HCT116 (cell line): ENCODE results near the gene CCHCR1. TPM values are rescaled to one million over a fixed set of nuclear protein-coding genes. Genes with fewer than 3 reads are reported as not detected.

Experiments
- ATAC-seq: fragments of 200-7000 bp; cut with Tn5 transposase; 2 replicates; pipeline ENCODE4 v1.9.1; 2020; ENCODE audit warnings: mild to moderate bottlenecking, moderate library complexity
- BruUV-seq: library from RNA; stranded (reverse); fragments of 400-500 nt; replicated peaks from 2 replicates; lab custom pipeline; 2021; lab: Mats Ljungman, UMichigan
- CTCF ChIA-PET: fragments of 300-600 bp; sonication (Branson Sonifier 250); formaldehyde crosslinking; loops from one replicate; lab custom pipeline; 2021; ENCODE audit warnings: antibody characterized with exemption; lab: Charles Lee
- POLR2A ChIA-PET: fragments of 300-600, 350-600 bp; sonication (Branson Sonifier 250); formaldehyde crosslinking; loops from one replicate; lab custom pipeline; 2021; ENCODE audit warnings: antibody characterized with exemption; lab: Charles Lee
- RAD21 ChIA-PET, 2 experiments: fragments of 300-600 bp; sonication (Branson Sonifier 250); formaldehyde crosslinking; loops; one replicate each; lab custom pipeline; 2023; ENCODE audit warnings: low total read pairs in 2 of 2; ENCODE audit not compliant: uncharacterized antibody in 2 of 2, unreplicated experiment in 2 of 2, low non-redundant PET in 1 of 2; lab: Charles Lee
- DNase-seq: peaks from one replicate; pipeline ENCODE4 v3.0.0-alpha.2; 2010; ENCODE audit warnings: low read depth, low spot score
- H2AFZ ChIP-seq: fragments of 200-600 bp; shearing (Covaris generic), sonication (generic); 2 replicates; pipeline ENCODE4 v1.6.1; 2017; ENCODE audit warnings: low read depth, mixed run types, mixed read lengths, antibody characterized with exemption, low read length; ENCODE audit not compliant: poor library complexity, severe bottlenecking
- H3K27ac ChIP-seq: 2 replicates; pipeline ENCODE4 v1.5.1; 2012; ENCODE audit warnings: low read depth, low read length
- H3K27me3 ChIP-seq: fragments of 200-600 bp; sonication (generic); 2 replicates; pipeline ENCODE4 v1.6.1; 2016; ENCODE audit warnings: mixed run types, low read length, mixed read lengths; ENCODE audit not compliant: insufficient read depth
- H3K36me3 ChIP-seq, 2 experiments: fragments of 200-500 bp in 1 of 2; fragments of 200-600 bp in 1 of 2; sonication (Bioruptor generic) in 1 of 2; sonication (generic) in 1 of 2; 2 replicates each; pipeline versions ENCODE4 v1.5.1 to v1.6.1; 2014 to 2016; ENCODE audit warnings: low read length in 2 of 2, inconsistent platforms in 1 of 2, mixed read lengths in 1 of 2, mixed run types in 1 of 2; ENCODE audit not compliant: insufficient read depth in 2 of 2, control insufficient read depth in 1 of 2
- H3K4me1 ChIP-seq, 2 experiments: fragments of 200-600 bp in 1 of 2; sonication (generic) in 1 of 2; 2 replicates each; pipeline versions ENCODE4 v1.5.1 to v1.6.1; 2012 to 2017; ENCODE audit warnings: low read length in 2 of 2, inconsistent platforms in 1 of 2, mild to moderate bottlenecking in 1 of 2, mixed read lengths in 1 of 2, mixed run types in 1 of 2, moderate library complexity in 1 of 2; ENCODE audit not compliant: insufficient read depth in 2 of 2, control insufficient read depth in 1 of 2
- H3K4me2 ChIP-seq: fragments of 200-600 bp; sonication (generic); 2 replicates; pipeline ENCODE4 v1.6.1; 2017; ENCODE audit warnings: mixed run types, low read length, mixed read lengths
- H3K4me3 ChIP-seq, 2 experiments: fragments of 200-600 bp in 1 of 2; sonication (generic) in 1 of 2; replicated peaks in 1 of 2; 2 replicates each; pipeline ENCODE4 v1.5.1; 2011 to 2016; ENCODE audit warnings: low read length in 2 of 2, control low read depth in 1 of 2, low read depth in 1 of 2, mild to moderate bottlenecking in 1 of 2, mixed read lengths in 1 of 2, mixed run types in 1 of 2
- H3K79me2 ChIP-seq: fragments of 200-600 bp; sonication (generic); 2 replicates; pipeline ENCODE4 v1.6.1; 2017; ENCODE audit warnings: mild to moderate bottlenecking, mixed run types, low read length, moderate library complexity, mixed read lengths; ENCODE audit not compliant: insufficient read depth
- H3K9ac ChIP-seq: fragments of 200-600 bp; sonication (generic); 2 replicates; pipeline ENCODE4 v1.6.1; 2016; ENCODE audit warnings: low read length, mixed read lengths
- H3K9me2 ChIP-seq: fragments of 200-600 bp; sonication (generic), shearing (Covaris generic); 2 replicates; pipeline ENCODE4 v1.6.1; 2017; ENCODE audit warnings: mixed run types, mild to moderate bottlenecking, moderate library complexity; ENCODE audit not compliant: insufficient read depth
- H3K9me3 ChIP-seq, 2 experiments: fragments of 200-500 bp in 1 of 2; fragments of 200-600 bp in 1 of 2; sonication (Bioruptor generic) in 1 of 2; sonication (generic) in 1 of 2; 2 replicates each; pipeline ENCODE4 v1.6.1; 2014 to 2017; ENCODE audit warnings: low read length in 2 of 2, mixed read lengths in 2 of 2, inconsistent platforms in 1 of 2, low read depth in 1 of 2, mild to moderate bottlenecking in 1 of 2, mixed run types in 1 of 2, moderate library complexity in 1 of 2; ENCODE audit not compliant: control insufficient read depth in 1 of 2, insufficient read depth in 1 of 2
- H4K20me1 ChIP-seq: fragments of 200-600 bp; sonication (generic), shearing (Covaris generic); 2 replicates; pipeline ENCODE4 v1.6.1; 2017; ENCODE audit warnings: mixed run types, mild to moderate bottlenecking, moderate library complexity; ENCODE audit not compliant: insufficient read depth
- EGR1 ChIP-seq: IDR thresholded peaks from 2 replicates; pipeline ENCODE4 v1.6.1; 2012; ENCODE audit warnings: low read depth
- ELF1 ChIP-seq: IDR thresholded peaks from 2 replicates; pipeline ENCODE4 v1.6.1; 2012; ENCODE audit warnings: low read depth, borderline replicate concordance
- EZH2phosphoT487 ChIP-seq: fragments of 200-600 bp; IDR thresholded peaks from 2 replicates; pipeline ENCODE4 v1.6.1; 2018; ENCODE audit warnings: antibody characterized with exemption, borderline replicate concordance
- FOSL1 ChIP-seq: IDR thresholded peaks from 2 replicates; pipeline ENCODE4 v1.6.1; 2012; ENCODE audit warnings: low read depth
- JUND ChIP-seq: IDR thresholded peaks from 2 replicates; pipeline ENCODE4 v1.6.1; 2012
- POLR2A ChIP-seq: IDR thresholded peaks from 2 replicates; pipeline ENCODE4 v1.7.0; 2011; ENCODE audit warnings: borderline replicate concordance; ENCODE audit not compliant: insufficient read depth, insufficient read length; ENCODE audit errors: extremely low read depth
- POLR2AphosphoS5 ChIP-seq: IDR thresholded peaks from 2 replicates; pipeline ENCODE4 v1.6.1; 2011; ENCODE audit warnings: mild to moderate bottlenecking, low read depth, low read length, moderate library complexity
- RAD21 ChIP-seq: IDR thresholded peaks from 2 replicates; pipeline ENCODE4 v1.6.1; 2012; ENCODE audit warnings: low read depth, mild to moderate bottlenecking
- SIN3A ChIP-seq: IDR thresholded peaks from 2 replicates; pipeline ENCODE4 v1.6.1; 2012; ENCODE audit warnings: low read depth
- TCF7L2 ChIP-seq: IDR thresholded peaks from 2 replicates; pipeline ENCODE4 v1.7.0; 2011; ENCODE audit warnings: borderline replicate concordance, inconsistent platforms; ENCODE audit not compliant: insufficient read depth, insufficient read length; ENCODE audit errors: extremely low read depth
- YY1 ChIP-seq: IDR thresholded peaks from 2 replicates; pipeline ENCODE4 v1.6.1; 2011; ENCODE audit warnings: low read length, low read depth, moderate library complexity, mild to moderate bottlenecking; ENCODE audit not compliant: insufficient replicate concordance; ENCODE audit errors: extremely low read depth
- ZNF274 ChIP-seq: fragments of 200-500 bp; sonication (Bioruptor generic); IDR thresholded peaks from 2 replicates; pipeline ENCODE4 v1.6.1; 2014; ENCODE audit warnings: mild to moderate bottlenecking, low read depth, low read length, inconsistent platforms
- intact Hi-C: fragments of 100-400 bp; cut with micrococcal nuclease; formaldehyde crosslinking; loops from 2 replicates; pipeline ENCODE4 v1.10.0; 2022
- total RNA-seq: library from RNA; stranded (reverse); gene quantifications from one replicate; pipeline ENCODE4 v1.2.1, GENCODE V29; 2021; ENCODE audit not compliant: unreplicated experiment
- TF ChIP-seq, protein P1 (sequence below): IDR thresholded peaks from 2 replicates; pipeline ENCODE4 v1.6.1; 2012; ENCODE audit warnings: low read depth
- TF ChIP-seq, protein P2 (sequence below), 3 experiments: fragments of 200-600 bp in 1 of 3; sonication (generic) in 1 of 3; IDR thresholded peaks in 2 of 3; conservative IDR thresholded peaks in 1 of 3; 2 replicates each; pipeline ENCODE4 v1.5.1; 2012 to 2017; ENCODE audit warnings: low read depth in 2 of 3, low read length in 2 of 3, antibody characterized with exemption in 1 of 3, borderline replicate concordance in 1 of 3, control low read depth in 1 of 3, mild to moderate bottlenecking in 1 of 3, mixed read lengths in 1 of 3, mixed run types in 1 of 3, moderate library complexity in 1 of 3; ENCODE audit not compliant: insufficient read depth in 1 of 3
- TF ChIP-seq, protein P3 (sequence below): IDR thresholded peaks from 2 replicates; pipeline ENCODE4 v1.6.1; 2011; ENCODE audit warnings: mild to moderate bottlenecking, low read length, moderate library complexity; ENCODE audit not compliant: insufficient replicate concordance; ENCODE audit errors: extremely low read depth
- TF ChIP-seq, protein P4 (sequence below): IDR thresholded peaks from 2 replicates; pipeline ENCODE4 v1.6.1; 2012

Gene CCHCR1
- total RNA-seq, 1 experiment from 2014 or later, result 40.7 TPM

DNA sequence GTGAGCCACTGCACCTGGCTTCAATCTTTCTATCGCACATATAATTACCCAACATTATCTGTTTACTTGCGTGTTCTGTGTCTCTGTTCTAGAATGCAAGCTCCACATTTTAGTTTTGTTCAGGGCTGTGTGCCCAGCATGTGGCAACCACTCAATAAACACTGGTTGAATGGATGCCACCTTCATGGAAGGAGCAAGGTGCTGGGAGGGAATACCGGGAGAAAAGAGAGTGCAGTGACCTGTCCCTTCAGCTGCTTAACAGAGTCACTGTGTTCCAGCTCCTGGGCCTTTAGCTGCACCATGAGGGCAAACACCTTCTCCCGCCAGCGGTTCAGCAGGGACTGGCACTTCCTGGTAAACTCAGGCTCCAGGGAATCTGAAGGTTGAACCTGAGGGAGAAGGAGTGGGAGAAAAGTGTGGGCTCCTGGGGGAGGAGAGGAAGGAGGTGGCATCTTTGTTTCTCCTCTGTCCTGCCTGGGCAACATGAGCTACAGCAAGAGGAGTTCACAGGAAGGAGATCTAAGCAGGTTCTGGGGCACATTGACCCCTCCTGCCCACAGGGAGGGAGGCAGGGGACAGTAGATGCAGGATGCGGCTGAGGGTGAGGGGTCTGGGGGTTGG is 7.7 kb downstream of the CCHCR1 start:
- no peak for TF ChIP-seq JUND
- TF ChIP-seq FOSL1, result no peak
- TF ChIP-seq, protein P1, sequence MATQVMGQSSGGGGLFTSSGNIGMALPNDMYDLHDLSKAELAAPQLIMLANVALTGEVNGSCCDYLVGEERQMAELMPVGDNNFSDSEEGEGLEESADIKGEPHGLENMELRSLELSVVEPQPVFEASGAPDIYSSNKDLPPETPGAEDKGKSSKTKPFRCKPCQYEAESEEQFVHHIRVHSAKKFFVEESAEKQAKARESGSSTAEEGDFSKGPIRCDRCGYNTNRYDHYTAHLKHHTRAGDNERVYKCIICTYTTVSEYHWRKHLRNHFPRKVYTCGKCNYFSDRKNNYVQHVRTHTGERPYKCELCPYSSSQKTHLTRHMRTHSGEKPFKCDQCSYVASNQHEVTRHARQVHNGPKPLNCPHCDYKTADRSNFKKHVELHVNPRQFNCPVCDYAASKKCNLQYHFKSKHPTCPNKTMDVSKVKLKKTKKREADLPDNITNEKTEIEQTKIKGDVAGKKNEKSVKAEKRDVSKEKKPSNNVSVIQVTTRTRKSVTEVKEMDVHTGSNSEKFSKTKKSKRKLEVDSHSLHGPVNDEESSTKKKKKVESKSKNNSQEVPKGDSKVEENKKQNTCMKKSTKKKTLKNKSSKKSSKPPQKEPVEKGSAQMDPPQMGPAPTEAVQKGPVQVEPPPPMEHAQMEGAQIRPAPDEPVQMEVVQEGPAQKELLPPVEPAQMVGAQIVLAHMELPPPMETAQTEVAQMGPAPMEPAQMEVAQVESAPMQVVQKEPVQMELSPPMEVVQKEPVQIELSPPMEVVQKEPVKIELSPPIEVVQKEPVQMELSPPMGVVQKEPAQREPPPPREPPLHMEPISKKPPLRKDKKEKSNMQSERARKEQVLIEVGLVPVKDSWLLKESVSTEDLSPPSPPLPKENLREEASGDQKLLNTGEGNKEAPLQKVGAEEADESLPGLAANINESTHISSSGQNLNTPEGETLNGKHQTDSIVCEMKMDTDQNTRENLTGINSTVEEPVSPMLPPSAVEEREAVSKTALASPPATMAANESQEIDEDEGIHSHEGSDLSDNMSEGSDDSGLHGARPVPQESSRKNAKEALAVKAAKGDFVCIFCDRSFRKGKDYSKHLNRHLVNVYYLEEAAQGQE, result no peak
- no peak for TF ChIP-seq EGR1
- no peak for TF ChIP-seq EZH2phosphoT487
- TF ChIP-seq ELF1, result no peak
- TF ChIP-seq ZNF274, result no peak
- TF ChIP-seq, protein P2, sequence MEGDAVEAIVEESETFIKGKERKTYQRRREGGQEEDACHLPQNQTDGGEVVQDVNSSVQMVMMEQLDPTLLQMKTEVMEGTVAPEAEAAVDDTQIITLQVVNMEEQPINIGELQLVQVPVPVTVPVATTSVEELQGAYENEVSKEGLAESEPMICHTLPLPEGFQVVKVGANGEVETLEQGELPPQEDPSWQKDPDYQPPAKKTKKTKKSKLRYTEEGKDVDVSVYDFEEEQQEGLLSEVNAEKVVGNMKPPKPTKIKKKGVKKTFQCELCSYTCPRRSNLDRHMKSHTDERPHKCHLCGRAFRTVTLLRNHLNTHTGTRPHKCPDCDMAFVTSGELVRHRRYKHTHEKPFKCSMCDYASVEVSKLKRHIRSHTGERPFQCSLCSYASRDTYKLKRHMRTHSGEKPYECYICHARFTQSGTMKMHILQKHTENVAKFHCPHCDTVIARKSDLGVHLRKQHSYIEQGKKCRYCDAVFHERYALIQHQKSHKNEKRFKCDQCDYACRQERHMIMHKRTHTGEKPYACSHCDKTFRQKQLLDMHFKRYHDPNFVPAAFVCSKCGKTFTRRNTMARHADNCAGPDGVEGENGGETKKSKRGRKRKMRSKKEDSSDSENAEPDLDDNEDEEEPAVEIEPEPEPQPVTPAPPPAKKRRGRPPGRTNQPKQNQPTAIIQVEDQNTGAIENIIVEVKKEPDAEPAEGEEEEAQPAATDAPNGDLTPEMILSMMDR (IDR thresholded peaks at IDR 0.05 in 2 of 3, conservative IDR thresholded peaks at IDR 0.05 in 1 of 3; ENCODE audit: borderline replicate concordance in 1 of 3, insufficient read depth in 1 of 3, low read depth in 2 of 3, low read length in 2 of 3), result no peak
- TF ChIP-seq RAD21, result no peak
- TF ChIP-seq POLR2A, result no peak
- no peak for TF ChIP-seq TCF7L2
- TF ChIP-seq SIN3A, result no peak
- TF ChIP-seq, protein P3, sequence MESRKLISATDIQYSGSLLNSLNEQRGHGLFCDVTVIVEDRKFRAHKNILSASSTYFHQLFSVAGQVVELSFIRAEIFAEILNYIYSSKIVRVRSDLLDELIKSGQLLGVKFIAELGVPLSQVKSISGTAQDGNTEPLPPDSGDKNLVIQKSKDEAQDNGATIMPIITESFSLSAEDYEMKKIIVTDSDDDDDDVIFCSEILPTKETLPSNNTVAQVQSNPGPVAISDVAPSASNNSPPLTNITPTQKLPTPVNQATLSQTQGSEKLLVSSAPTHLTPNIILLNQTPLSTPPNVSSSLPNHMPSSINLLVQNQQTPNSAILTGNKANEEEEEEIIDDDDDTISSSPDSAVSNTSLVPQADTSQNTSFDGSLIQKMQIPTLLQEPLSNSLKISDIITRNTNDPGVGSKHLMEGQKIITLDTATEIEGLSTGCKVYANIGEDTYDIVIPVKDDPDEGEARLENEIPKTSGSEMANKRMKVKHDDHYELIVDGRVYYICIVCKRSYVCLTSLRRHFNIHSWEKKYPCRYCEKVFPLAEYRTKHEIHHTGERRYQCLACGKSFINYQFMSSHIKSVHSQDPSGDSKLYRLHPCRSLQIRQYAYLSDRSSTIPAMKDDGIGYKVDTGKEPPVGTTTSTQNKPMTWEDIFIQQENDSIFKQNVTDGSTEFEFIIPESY, result no peak
- TF ChIP-seq, protein P4, sequence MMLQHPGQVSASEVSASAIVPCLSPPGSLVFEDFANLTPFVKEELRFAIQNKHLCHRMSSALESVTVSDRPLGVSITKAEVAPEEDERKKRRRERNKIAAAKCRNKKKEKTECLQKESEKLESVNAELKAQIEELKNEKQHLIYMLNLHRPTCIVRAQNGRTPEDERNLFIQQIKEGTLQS, result no peak
- no peak for TF ChIP-seq YY1
- TF ChIP-seq POLR2AphosphoS5, result no peak
- Histone ChIP-seq H2AFZ (no peak overlapping the region), H3K9me2 (no peaks in the 10 kb centered on the region), H3K27me3 (no peaks in the 10 kb centered on the region), H3K4me2 (no peak overlapping the region), H4K20me1 (no peaks in the 10 kb centered on the region), H3K36me3 (peaks cover 0 to 4% of the 10 kb centered on the region in 2 experiments; a peak in 2 of 4 replicates), H3K9ac (no peak overlapping the region), H3K4me3 (no peak overlapping the region), H3K9me3 (no peaks in the 10 kb centered on the region), H3K79me2 (no peaks in the 10 kb centered on the region), H3K27ac (no peak overlapping the region), H3K4me1 (no peaks in the 10 kb centered on the region)
- ATAC-seq, result no peak
- intact Hi-C loops, result no loop called here
- CTCF ChIA-PET, result no interaction called here
- POLR2A ChIA-PET, result no interaction called here
- no TSS peak for BruUV-seq
- RAD21 ChIA-PET, result no interaction called here
- no peak for DNase-seq
